Measurements from ENCODE around the gene REV3L.

The REV3L gene

DNA sequence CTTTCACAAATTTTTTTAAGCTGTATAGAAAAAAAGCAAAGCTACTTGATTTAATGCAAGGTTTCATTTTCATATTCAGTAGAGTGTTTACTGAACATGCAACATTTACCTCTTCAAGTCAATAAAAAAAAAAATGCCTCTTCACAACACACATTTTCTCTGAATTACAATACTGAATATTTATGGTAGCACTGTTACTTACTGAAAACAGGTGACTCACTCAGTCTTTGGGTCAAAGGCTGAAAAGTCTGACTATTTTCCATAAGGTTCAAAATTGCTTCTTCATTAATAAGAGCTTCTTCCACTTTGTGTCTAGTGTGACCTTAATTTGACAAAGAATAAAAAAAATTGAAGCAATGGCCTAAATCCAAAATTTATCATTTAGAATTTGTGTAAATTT is 101.9 kb downstream of the REV3L start:
- Histone ChIP-seq H3K27ac (ENCODE audit: poor library complexity, severe bottlenecking) (no peak overlapping the region), H3K9me3 (ENCODE audit: severe bottlenecking) (no peaks in the 10 kb centered on the region), H3K27me3 (ENCODE audit: insufficient read depth, poor library complexity, severe bottlenecking) (no peaks in the 10 kb centered on the region), H3K4me1 (ENCODE audit: insufficient read depth, poor library complexity, severe bottlenecking) (no peaks in the 10 kb centered on the region), H3K4me3 (ENCODE audit: severe bottlenecking) (no peak overlapping the region), H3K36me3 (ENCODE audit: low read depth) (peaks cover 54% of the 10 kb centered on the region)
- TF ChIP-seq CTCF (IDR thresholded peaks at IDR 0.05; ENCODE audit: poor library complexity, severe bottlenecking): no peak
- no peak for DNase-seq (ENCODE audit: low spot score)
- no peak for ATAC-seq (ENCODE audit: low read depth)

DNA sequence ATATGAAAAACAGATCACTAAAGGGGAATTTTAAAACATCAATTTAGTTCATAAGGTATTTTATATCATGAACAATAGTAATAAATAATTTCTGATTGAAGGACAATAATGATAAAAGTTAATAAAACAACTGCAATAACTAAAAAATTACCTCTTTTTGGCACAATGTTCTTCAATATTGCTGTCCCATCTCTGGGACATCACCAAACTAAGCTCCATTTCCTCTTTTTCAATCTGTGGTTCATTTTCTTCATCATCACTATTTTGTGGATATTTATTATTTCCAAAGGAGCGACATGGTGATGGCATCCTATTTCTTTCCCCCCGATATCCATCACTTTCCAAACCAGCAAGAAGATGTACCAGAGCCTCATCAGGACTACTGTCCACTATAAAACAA is 103.2 kb downstream of the REV3L start:
- no peak overlapping the region for H3K27ac ChIP-seq (ENCODE audit: poor library complexity, severe bottlenecking)
- no peaks in the 10 kb centered on the region for H3K27me3 ChIP-seq (ENCODE audit: insufficient read depth, poor library complexity, severe bottlenecking)
- H3K9me3 ChIP-seq (ENCODE audit: severe bottlenecking): no peaks in the 10 kb centered on the region
- H3K36me3 ChIP-seq (ENCODE audit: low read depth): peaks cover 55% of the 10 kb centered on the region
- no peak for DNase-seq (ENCODE audit: low spot score)
- no peaks in the 10 kb centered on the region for H3K4me1 ChIP-seq (ENCODE audit: insufficient read depth, poor library complexity, severe bottlenecking)
- no peak overlapping the region for H3K4me3 ChIP-seq (ENCODE audit: severe bottlenecking)
- no peak for ATAC-seq (ENCODE audit: low read depth)
- no peak for TF ChIP-seq CTCF (IDR thresholded peaks at IDR 0.05; ENCODE audit: poor library complexity, severe bottlenecking)

DNA sequence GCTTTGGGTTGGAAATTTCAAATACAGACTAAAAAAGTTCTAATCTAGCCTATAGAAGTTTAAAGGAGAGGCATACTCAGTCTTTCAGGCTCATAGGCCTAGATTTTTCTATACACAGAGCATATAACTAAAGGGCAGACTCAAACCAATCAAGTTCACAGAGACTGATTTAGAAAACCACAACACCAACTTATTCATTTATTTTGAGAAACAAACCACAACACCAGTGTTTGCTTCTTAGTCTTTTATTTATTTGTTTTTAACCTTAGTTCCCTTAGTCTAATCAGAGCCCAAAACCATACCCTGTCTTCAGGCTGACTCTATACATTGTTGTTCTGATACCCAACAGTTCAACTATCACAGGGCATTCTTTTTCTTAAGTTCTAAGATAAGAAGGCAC is 103.7 kb downstream of the REV3L start:
- no peaks in the 10 kb centered on the region for H3K4me1 ChIP-seq (ENCODE audit: insufficient read depth, poor library complexity, severe bottlenecking)
- no peak for ATAC-seq (ENCODE audit: low read depth)
- H3K4me3 ChIP-seq (ENCODE audit: severe bottlenecking): no peak overlapping the region
- no peaks in the 10 kb centered on the region for H3K27me3 ChIP-seq (ENCODE audit: insufficient read depth, poor library complexity, severe bottlenecking)
- DNase-seq (ENCODE audit: low spot score): no peak
- H3K9me3 ChIP-seq (ENCODE audit: severe bottlenecking): no peaks in the 10 kb centered on the region
- no peak overlapping the region for H3K27ac ChIP-seq (ENCODE audit: poor library complexity, severe bottlenecking)
- H3K36me3 ChIP-seq (ENCODE audit: low read depth): peaks cover 61% of the 10 kb centered on the region
- no peak for TF ChIP-seq CTCF (IDR thresholded peaks at IDR 0.05; ENCODE audit: poor library complexity, severe bottlenecking)

- Histone ChIP-seq H3K36me3 (ENCODE audit: low read depth) (peaks cover 64% of the 10 kb centered on the region), H3K27ac (ENCODE audit: poor library complexity, severe bottlenecking) (no peak overlapping the region), H3K4me3 (ENCODE audit: severe bottlenecking) (no peak overlapping the region), H3K9me3 (ENCODE audit: severe bottlenecking) (no peaks in the 10 kb centered on the region), H3K4me1 (ENCODE audit: insufficient read depth, poor library complexity, severe bottlenecking) (no peaks in the 10 kb centered on the region), H3K27me3 (ENCODE audit: insufficient read depth, poor library complexity, severe bottlenecking) (no peaks in the 10 kb centered on the region)
- DNase-seq (ENCODE audit: low spot score): no peak
- TF ChIP-seq CTCF (IDR thresholded peaks at IDR 0.05; ENCODE audit: poor library complexity, severe bottlenecking): no peak
- ATAC-seq (ENCODE audit: low read depth): no peak
These were observed 105.4 kb downstream of the REV3L start for GRCh38 chr6:111377558-111378120.

GRCh38 chr6:111367393-111368088 is 115.5 kb downstream of the REV3L start:
- Histone ChIP-seq H3K27ac (ENCODE audit: poor library complexity, severe bottlenecking) (no peak overlapping the region), H3K27me3 (ENCODE audit: insufficient read depth, poor library complexity, severe bottlenecking) (no peaks in the 10 kb centered on the region), H3K4me3 (ENCODE audit: severe bottlenecking) (no peak overlapping the region), H3K4me1 (ENCODE audit: insufficient read depth, poor library complexity, severe bottlenecking) (no peaks in the 10 kb centered on the region), H3K9me3 (ENCODE audit: severe bottlenecking) (no peaks in the 10 kb centered on the region), H3K36me3 (ENCODE audit: low read depth) (peaks cover 41% of the 10 kb centered on the region)
- DNase-seq (ENCODE audit: low spot score) (no peak), ATAC-seq (ENCODE audit: low read depth) (no peak)
- TF ChIP-seq CTCF (IDR thresholded peaks at IDR 0.05; ENCODE audit: poor library complexity, severe bottlenecking): no peak

Measured in RWPE2 (cell line).